ENCODE data around the gene PLCH1.

PLCH1 gene

GRCh38 chr3:155332716-155333115 is 412.2 kb downstream of the PLCH1 start:
- H3K4me3 ChIP-seq (ENCODE audit: low read depth, low read length) = no peak overlapping the region
- TF ChIP-seq, protein P1, sequence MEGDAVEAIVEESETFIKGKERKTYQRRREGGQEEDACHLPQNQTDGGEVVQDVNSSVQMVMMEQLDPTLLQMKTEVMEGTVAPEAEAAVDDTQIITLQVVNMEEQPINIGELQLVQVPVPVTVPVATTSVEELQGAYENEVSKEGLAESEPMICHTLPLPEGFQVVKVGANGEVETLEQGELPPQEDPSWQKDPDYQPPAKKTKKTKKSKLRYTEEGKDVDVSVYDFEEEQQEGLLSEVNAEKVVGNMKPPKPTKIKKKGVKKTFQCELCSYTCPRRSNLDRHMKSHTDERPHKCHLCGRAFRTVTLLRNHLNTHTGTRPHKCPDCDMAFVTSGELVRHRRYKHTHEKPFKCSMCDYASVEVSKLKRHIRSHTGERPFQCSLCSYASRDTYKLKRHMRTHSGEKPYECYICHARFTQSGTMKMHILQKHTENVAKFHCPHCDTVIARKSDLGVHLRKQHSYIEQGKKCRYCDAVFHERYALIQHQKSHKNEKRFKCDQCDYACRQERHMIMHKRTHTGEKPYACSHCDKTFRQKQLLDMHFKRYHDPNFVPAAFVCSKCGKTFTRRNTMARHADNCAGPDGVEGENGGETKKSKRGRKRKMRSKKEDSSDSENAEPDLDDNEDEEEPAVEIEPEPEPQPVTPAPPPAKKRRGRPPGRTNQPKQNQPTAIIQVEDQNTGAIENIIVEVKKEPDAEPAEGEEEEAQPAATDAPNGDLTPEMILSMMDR (IDR thresholded peaks at IDR 0.05; ENCODE audit: insufficient read depth, low read depth, low read length, missing control alignments) = no peak
- DNase-seq (ENCODE audit: low read depth) = no peak

- TF ChIP-seq, protein P1 (IDR thresholded peaks at IDR 0.05; ENCODE audit: insufficient read depth, low read depth, low read length, missing control alignments) = no peak
- no peak for DNase-seq (ENCODE audit: low read depth)
- no peak overlapping the region for H3K4me3 ChIP-seq (ENCODE audit: low read depth, low read length)
Observed at GRCh38 chr3:155331078-155331477, 413.8 kb downstream of the PLCH1 start.

DNA sequence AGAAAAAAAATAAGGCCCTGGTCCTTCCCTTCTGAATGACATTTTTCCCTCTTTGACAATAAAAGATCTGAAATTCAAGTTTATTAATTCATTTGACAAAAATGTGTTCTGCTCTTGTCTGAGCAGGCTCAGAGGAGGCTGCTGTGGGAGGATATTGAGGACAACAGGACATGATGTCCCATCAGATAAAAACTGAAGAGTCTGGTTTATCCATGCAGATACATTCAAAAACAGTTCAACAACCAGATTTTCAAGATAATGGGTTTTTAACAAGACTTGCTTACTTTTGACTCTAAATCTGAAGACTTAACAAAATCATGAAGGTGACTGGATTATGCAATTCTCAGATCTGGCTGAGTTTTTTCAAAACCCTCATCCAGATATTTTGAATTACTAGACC is 414.5 kb downstream of the PLCH1 start:
- TF ChIP-seq, protein P1 (IDR thresholded peaks at IDR 0.05; ENCODE audit: insufficient read depth, low read depth, low read length, missing control alignments) = no peak
- H3K4me3 ChIP-seq (ENCODE audit: low read depth, low read length) = no peak overlapping the region
- DNase-seq (ENCODE audit: low read depth) = no peak

DNA sequence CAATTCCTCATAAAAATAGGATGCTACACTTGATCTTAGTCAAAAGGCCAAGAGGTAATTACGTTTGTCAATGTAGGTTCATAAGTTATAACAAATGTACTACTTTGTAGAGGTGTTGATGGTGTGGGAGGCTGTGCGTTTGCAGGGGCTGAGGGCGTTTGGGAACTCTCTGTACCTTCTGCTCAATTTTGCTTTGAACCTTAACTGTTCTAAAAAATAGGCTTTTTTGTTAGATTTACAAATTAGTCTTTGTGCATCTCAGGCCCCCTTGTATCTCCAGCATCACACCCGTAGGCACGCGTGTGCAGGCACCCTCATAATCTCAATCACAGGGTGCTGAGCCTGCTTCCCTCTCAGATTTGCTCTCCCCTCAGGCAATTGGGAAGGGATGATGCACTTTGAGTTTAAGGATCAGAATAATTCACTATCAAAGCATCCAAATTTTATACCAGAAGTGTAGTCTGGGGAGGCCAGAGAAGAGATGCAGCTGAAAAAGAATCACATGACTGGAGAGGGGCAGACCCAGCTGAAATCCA is 415.3 kb downstream of the PLCH1 start:
- no peak overlapping the region for H3K4me3 ChIP-seq (ENCODE audit: low read depth, low read length)
- DNase-seq (ENCODE audit: low read depth) = no peak
- TF ChIP-seq, protein P1 (IDR thresholded peaks at IDR 0.05; ENCODE audit: insufficient read depth, low read depth, low read length, missing control alignments) = no peak

GRCh38 chr3:155327871-155328270 is 417.0 kb downstream of the PLCH1 start:
- TF ChIP-seq, protein P1 (IDR thresholded peaks at IDR 0.05; ENCODE audit: insufficient read depth, low read depth, low read length, missing control alignments) = no peak
- no peak for DNase-seq (ENCODE audit: low read depth)
- no peak overlapping the region for H3K4me3 ChIP-seq (ENCODE audit: low read depth, low read length)

- no peak for DNase-seq (ENCODE audit: low read depth)
- H3K4me3 ChIP-seq (ENCODE audit: low read depth, low read length) = no peak overlapping the region
- TF ChIP-seq, protein P1 (IDR thresholded peaks at IDR 0.05; ENCODE audit: insufficient read depth, low read depth, low read length, missing control alignments) = no peak
Observed at GRCh38 chr3:155327430-155327829, 417.4 kb downstream of the PLCH1 start.

DNA sequence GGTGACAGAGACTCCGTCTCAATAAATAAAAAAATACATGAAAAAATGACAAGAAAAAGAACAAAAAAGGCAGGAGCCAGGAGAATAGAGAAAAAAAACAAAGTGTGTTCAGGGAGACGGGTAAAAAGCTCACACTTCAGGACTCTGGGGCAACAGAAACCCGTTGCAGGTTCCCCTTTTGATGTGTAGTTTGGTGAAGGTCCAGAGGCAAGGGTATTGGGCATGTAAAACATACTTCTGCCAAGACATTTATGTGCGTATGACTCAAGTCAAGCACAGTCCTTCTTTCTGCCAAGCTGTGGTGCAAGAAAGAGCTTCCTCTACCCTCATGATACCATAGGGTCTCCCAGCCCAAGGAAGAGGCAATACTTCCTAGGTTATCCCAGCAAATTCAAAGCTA is 418.0 kb downstream of the PLCH1 start:
- no peak overlapping the region for H3K4me3 ChIP-seq (ENCODE audit: low read depth, low read length)
- TF ChIP-seq, protein P1 (IDR thresholded peaks at IDR 0.05; ENCODE audit: insufficient read depth, low read depth, low read length, missing control alignments) = no peak
- no peak for DNase-seq (ENCODE audit: low read depth)
